ENCODE data around the gene ALDH1L2. TPM values are rescaled to one million over a fixed set of nuclear protein-coding genes. Genes with fewer than 3 reads are reported as not detected.
A peak's percentile ranks its signal among the peaks of the same experiment; 100 is the strongest.
"Not testable (repeated sequence)": the region's sequence is repeated elsewhere in the genome, so short reads cannot be mapped to it uniquely, and the experiment has no call there.

ALDH1L2 gene
- total RNA-seq, 1 experiment from 2014 or later, result 0.68 TPM

DNA sequence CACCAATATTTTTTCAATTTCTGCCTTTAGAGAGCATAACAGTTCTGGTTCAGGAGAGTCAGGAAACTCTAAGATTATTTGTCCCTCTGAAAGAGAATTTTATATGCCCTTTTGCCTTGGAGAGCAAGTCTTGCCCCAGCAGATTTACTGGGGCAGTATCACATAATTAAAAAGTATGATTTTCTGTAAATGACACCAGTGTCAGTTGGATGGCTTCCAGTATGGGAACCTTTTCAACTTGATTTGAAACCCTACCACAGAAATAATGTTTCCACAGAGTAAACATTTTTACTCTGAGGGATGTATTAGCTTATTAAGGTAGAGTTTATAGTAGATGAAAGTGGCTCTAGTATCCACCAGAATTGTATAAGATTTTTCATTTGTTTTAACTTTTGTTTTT, 82.8 kb downstream of the ALDH1L2 start:
- Histone ChIP-seq H3K27me3 (replicated peaks) (no peaks in the 10 kb centered on the region), H3K27ac (no peak overlapping the region), H3K4me3 (no peak overlapping the region), H3K36me3 (peaks cover 62% of the 10 kb centered on the region), H3K9me3 (replicated peaks) (no peaks in the 10 kb centered on the region), H3K4me1 (replicated peaks) (no peaks in the 10 kb centered on the region)
- DNase-seq (ENCODE audit: low read depth in 1 of 2, low spot score in 2 of 2), result no peak

DNA sequence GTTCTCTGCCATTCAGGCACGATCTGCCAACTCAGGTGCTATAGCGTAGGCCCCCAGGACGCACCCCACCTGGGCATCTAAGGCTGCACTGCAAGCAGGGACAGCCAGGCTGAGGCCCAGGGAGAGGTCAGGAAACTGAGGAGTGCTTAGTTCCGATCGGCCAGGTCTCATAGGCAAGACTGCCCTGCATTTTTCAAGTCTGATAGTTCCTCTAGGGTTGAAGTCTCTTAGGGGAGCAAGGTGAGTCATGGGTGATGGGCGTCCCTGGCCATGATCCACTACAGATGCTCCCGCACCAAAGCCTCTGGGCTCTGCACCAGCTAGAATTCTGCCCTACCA, 84.9 kb downstream of the ALDH1L2 start:
- H3K9me3 ChIP-seq (replicated peaks), result no peaks in the 10 kb centered on the region
- H3K36me3 ChIP-seq, result peaks cover 74% of the 10 kb centered on the region
- no peak for DNase-seq (ENCODE audit: low read depth in 1 of 2, low spot score in 2 of 2)
- H3K4me3 ChIP-seq, result no peak overlapping the region
- no peaks in the 10 kb centered on the region for H3K4me1 ChIP-seq (replicated peaks)
- no peak overlapping the region for H3K27ac ChIP-seq
- no peaks in the 10 kb centered on the region for H3K27me3 ChIP-seq (replicated peaks)

DNA sequence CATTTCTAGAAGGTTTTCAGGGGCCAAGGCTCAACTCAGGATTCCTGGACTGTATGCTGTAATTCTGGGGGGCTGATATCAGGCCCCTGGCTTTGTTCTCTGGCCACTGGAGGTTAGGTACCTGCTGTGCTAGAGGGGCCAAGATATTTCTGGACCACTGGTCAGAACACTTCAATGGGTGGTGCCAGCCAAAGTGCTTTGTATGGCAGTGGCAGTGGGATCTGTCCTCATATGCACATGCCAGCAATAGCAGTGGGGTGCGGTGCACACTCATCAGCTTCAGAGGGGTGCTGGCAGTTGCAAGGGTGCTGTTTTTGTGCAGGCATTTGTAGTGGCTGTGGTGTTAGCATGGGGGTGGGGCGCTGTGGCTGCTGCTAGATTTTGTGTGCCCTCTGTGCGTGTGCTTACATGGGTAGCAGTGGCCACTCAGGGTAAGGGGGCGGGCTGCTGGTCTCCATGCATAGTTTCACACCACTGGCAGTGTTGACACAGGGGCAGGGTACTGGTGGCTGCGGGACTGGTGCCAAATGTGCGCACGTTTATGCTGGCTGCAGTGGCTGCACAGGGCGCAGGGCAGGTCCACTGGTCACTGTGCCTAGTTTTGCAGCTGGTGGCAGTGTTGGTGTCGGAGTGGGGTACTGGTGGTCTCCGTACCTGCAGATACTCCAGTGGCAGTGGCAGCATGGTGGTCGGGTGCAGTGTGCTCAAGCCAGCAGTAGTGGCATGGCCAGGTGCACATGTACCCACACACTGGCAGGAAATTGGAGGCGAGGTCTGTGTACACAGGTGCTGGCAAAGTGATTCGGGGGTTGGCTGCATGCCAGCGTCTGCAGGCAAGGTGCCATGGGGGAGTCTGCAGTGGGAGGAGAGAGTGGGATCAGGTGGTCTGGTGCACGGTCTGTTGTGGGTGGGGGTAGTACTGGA, 85.6 kb downstream of the ALDH1L2 start:
- Histone ChIP-seq H3K27ac (no peak overlapping the region), H3K4me3 (no peak overlapping the region), H3K4me1 (replicated peaks) (no peaks in the 10 kb centered on the region), H3K27me3 (replicated peaks) (no peaks in the 10 kb centered on the region), H3K36me3 (peaks cover 78% of the 10 kb centered on the region), H3K9me3 (replicated peaks) (no peaks in the 10 kb centered on the region)
- DNase-seq (ENCODE audit: low read depth in 1 of 2, low spot score in 2 of 2), result no peak

DNA sequence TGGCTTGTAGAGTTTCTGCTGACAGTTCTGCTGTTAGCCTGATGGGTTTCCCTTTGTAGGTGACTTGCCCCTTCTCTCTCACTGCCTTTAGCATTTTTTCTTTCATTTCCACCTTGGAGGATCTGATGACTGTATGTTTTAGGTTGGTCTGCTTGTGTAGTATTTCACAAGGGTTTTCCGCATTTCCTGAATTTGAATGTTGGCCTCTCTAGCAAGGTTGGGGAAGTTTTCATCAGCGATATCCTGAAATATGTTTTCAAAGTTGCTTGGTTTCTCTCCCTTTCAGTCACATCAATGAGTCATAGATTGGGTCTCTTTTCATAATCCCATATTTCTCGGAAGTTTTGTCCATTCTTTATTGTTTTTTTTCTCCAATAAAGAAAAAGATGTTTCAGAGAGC, 86.7 kb downstream of the ALDH1L2 start:
- Histone ChIP-seq H3K4me3 (no peak overlapping the region), H3K27me3 (replicated peaks) (no peaks in the 10 kb centered on the region), H3K9me3 (replicated peaks) (no peaks in the 10 kb centered on the region), H3K4me1 (replicated peaks) (no peaks in the 10 kb centered on the region), H3K36me3 (peaks cover 67% of the 10 kb centered on the region), H3K27ac (no peak overlapping the region)
- no peak for DNase-seq (ENCODE audit: low read depth in 1 of 2, low spot score in 2 of 2)

DNA sequence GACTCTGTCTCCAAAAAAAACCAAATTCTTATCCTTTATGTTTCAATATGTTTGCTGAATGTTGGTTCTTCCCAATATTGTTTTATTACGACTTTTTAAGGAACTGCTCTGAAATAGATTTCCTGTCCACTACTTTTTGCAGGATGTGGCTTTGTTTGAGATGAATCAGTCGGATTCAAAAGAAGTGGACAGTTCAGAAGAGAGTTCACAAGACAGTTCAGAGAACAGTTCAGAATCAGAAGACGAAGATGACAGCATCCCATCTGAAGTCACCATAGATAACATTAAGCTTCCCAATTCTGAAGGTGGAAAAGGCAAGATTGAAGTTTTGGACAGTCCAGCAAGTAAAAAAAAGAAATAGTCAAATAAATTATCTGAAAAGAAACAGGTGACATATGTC, 89.9 kb downstream of the ALDH1L2 start:
- Histone ChIP-seq H3K27ac (no peak overlapping the region), H3K4me3 (no peak overlapping the region), H3K4me1 (replicated peaks) (no peaks in the 10 kb centered on the region), H3K27me3 (replicated peaks) (no peaks in the 10 kb centered on the region), H3K9me3 (replicated peaks) (no peaks in the 10 kb centered on the region), H3K36me3 (peaks cover 74% of the 10 kb centered on the region)
- DNase-seq (ENCODE audit: low read depth in 1 of 2, low spot score in 2 of 2), result no peak

DNA sequence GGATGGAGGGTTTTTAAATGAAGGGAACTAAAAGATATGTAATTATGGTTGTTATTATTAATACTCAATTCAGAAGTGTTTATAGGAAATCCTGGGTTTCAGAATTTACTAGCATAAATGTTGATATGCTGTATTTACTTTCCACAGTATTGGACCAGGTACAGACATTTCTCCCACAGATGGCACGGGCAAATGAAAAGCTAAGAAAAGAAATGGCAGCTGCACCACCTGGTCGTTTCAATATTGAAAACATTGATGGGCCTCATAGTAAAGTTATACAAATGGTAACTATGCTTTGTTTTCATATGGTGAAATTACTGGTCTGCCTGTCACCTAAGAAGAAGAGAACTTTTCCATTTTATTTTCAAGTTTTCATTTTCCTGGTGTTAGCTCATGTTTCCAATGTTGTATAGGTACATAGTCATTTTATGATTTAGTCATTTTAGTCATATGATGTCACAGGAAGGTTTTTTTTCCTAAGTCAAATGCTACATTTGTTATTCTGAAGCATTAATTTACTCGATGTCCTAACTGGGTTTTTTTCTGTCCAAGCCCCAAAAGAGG, 92.6 kb downstream of the ALDH1L2 start:
- no peaks in the 10 kb centered on the region for H3K9me3 ChIP-seq (replicated peaks)
- peaks cover 9% of the 10 kb centered on the region for H3K4me1 ChIP-seq (replicated peaks)

DNA sequence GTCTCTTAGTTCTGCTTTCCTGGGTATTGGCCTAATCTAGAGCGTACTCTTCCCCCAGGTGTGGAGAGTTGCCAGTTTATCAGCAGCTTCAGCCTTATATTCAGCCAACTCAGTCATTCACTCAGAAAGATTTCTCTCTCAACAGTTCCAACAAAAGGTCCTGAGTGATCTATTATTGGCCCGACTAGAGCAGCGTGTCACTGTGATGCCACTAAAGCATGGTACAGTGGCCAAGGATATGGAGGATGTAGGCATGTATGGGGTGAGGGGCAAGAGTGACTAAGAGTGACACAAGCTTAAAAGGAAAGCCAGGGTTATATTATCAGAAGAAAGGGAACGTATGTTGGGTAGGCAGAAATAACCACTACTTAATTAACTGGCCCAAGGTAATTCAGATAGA, 93.3 kb downstream of the ALDH1L2 start:
- H3K9me3 ChIP-seq (replicated peaks), result no peaks in the 10 kb centered on the region
- H3K27me3 ChIP-seq (replicated peaks), result no peaks in the 10 kb centered on the region
- H3K27ac ChIP-seq, result no peak overlapping the region
- H3K36me3 ChIP-seq, result peaks cover 59% of the 10 kb centered on the region
- peaks cover 9% of the 10 kb centered on the region for H3K4me1 ChIP-seq (replicated peaks)
- no peak overlapping the region for H3K4me3 ChIP-seq
- DNase-seq (ENCODE audit: low read depth in 1 of 2, low spot score in 2 of 2), result no peak

More for the DNA sequence above, 92.6 kb downstream of the ALDH1L2 start:
- H3K36me3 ChIP-seq, result peaks cover 61% of the 10 kb centered on the region
- H3K27ac ChIP-seq, result no peak overlapping the region
- DNase-seq (ENCODE audit: low read depth in 1 of 2, low spot score in 2 of 2), result no peak
- no peaks in the 10 kb centered on the region for H3K27me3 ChIP-seq (replicated peaks)
- H3K4me3 ChIP-seq, result no peak overlapping the region

DNA sequence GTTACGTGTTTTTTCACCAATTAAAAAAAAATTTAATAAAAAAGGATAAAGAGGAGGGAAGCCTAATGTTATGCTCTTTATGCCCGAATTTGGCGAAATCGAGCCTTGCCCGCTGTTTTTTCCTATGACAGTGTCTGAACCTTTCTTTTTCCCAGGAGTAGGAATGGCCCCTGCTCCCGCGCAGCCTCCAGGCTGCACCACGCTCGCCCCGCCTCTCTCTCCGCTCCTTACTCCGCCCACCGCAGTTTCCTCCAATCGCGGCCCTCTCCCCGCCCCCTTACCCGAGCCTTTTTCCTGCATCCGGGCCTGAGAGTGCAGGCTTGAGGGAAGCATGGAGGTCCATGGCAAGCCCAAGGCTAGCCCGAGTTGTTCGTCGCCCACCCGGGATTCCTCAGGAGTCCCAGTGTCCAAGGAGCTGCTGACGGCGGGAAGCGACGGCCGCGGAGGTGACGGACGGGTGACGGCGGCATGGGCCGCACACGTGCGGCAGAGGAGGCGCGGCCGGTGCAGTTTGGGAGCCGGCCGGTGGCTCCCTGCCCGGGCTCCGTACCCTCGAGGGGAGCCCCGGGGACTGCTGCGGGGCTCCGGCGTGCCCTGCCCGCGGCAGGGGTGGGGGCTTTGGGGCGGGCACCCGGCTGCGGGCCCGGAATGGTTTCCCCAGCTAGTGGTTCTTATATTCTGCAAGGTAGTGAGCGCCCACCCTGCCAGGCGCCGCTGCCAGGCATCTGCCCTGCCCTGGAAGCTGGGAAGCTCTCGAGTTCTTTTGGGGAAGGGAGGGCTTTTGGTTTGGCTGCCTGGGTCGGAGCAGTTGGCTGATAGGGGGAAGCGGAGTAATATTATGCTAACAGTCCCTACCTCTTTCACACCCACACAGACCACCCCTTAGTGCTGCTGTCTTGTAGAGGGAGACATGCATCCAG, 98.0 kb downstream of the ALDH1L2 start, which contains the start of gene NOPCHAP1:
Gene NOPCHAP1 (plus strand): TSS at position 295 of the 920 bp plus-strand sequence. CDS start 37 bp downstream, at position 332.
- peak within 1 kb of the TSS; percentile 35 for H3K27ac ChIP-seq
- no peaks in the 10 kb centered on the region for H3K27me3 ChIP-seq (replicated peaks)

DNA sequence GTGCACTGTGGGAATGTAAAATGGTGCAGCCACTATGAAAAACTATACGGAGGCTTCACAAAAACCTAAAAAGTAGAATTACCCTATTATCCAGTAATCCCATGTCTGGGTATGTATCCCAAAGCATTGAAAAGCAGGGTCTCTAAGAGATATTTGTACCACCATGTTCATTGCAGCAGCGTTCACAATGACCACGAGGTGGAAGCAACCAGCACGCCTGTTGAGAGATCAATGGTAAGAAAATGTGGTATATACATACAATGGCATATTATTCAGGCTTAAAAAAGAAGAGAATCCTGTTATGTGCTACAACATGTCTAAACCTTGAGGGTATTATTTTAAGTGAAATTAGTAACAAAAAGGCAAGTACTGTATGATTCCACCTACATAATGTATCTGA, 99.1 kb downstream of the ALDH1L2 start:
- Histone ChIP-seq H3K4me1 (replicated peaks) (peaks cover 14% of the 10 kb centered on the region), H3K9me3 (replicated peaks) (no peaks in the 10 kb centered on the region), H3K27ac (no peak overlapping the region), H3K4me3 (no peak overlapping the region), H3K27me3 (replicated peaks) (no peaks in the 10 kb centered on the region), H3K36me3 (peaks cover 22% of the 10 kb centered on the region)
- no peak for DNase-seq (ENCODE audit: low read depth in 1 of 2, low spot score in 2 of 2)

More for the DNA sequence above, 98.0 kb downstream of the ALDH1L2 start, which contains the start of gene NOPCHAP1:
- peak within 1 kb of the TSS; percentile 81 for H3K4me3 ChIP-seq
- peaks cover 30% of the 10 kb centered on the region for H3K36me3 ChIP-seq
- DNase-seq (ENCODE audit: low read depth in 1 of 2, low spot score in 2 of 2), result peak; percentile 87 to 92
- peaks cover 14% of the 10 kb centered on the region for H3K4me1 ChIP-seq (replicated peaks)
- H3K9me3 ChIP-seq (replicated peaks), result no peaks in the 10 kb centered on the region

DNA sequence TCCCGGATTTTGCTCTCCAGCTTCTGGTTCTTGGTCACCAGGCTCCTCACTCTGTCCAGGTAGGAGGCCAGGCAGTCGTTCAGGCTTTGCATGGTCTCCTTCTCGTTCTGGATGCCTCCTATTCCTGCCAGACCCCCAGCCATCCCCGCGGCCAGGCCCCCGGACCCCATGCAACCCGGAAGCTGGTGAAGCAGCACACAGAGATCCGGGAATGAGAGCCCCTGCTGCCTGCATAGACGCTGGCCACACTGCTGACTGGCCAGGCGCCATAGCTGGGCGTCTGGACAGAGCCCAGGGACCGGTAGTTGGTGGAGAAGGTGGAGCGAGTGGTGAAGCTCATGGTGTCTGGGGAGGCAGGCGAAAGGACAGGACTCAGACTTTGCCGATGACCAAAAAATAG, 106.6 kb downstream of the ALDH1L2 start:
- H3K36me3 ChIP-seq; H3K4me3 ChIP-seq; DNase-seq (ENCODE audit: low read depth in 1 of 2, low spot score in 2 of 2); H3K27ac ChIP-seq; H3K4me1 ChIP-seq (replicated peaks); H3K27me3 ChIP-seq (replicated peaks); H3K9me3 ChIP-seq (replicated peaks): not testable (repeated sequence)

DNA sequence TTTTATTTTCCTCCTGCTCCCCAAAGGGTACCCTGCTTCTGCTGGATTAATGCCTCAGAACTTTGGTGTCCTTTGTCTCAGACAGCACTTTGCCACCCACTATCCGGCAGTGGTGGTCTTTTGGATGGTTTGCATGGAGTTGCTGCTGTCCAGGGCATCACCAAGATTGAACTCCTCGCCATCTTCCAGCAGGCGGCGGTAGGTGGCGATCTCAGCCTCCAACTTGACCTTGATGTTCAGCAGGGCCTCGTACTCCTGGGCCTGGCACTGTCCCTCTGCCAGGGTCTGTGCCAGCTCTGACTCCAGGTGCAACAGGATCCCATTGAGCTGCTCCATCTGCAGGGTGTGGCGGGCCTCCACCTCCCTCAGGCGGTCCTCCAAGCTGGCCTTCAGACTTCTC, 107.6 kb downstream of the ALDH1L2 start:
- no peaks in the 10 kb centered on the region; the same call in 1 of the 2 replicates for H3K27me3 ChIP-seq (replicated peaks)
- no peak overlapping the region for H3K4me3 ChIP-seq
- no peak overlapping the region for H3K27ac ChIP-seq
- H3K4me1 ChIP-seq (replicated peaks), result no peaks in the 10 kb centered on the region
- no peaks in the 10 kb centered on the region for H3K36me3 ChIP-seq
- no peak for DNase-seq (ENCODE audit: low read depth in 1 of 2, low spot score in 2 of 2)
- H3K9me3 ChIP-seq (replicated peaks), result no peaks in the 10 kb centered on the region

DNA sequence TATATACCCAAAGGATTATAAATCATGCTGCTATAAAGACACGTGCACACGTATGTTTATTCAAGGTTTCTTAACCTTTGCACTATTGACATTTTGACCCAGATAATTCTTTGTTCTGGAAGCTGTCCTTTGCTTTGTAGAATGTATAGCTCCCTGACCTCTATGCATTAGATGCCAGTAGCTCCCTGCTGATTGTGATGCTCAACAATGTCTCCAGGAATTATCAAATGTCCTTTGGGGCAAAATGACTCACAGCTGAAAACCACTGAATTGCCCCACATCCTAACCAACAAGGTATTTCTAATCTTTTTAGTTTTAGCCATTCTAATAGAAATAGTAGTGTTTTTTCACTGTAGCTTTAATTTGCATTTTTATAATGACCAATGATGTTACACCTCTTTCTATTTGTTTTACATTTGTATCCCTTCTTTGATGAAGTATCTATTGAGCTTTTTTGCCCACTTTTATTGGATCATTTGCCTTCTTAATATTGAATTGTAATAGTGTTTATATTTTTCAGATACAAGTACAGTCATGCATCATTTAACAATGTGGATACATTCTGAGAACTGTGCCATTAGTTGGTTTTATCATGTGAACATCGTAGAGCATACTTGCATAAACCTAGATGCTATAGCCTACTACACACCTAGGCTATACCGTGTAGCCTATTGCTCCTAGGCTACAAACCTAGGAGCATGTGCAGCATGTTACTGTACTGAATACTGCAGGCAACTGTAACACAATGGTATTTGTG, 108.5 kb downstream of the ALDH1L2 start:
- no peaks in the 10 kb centered on the region for H3K4me1 ChIP-seq (replicated peaks)
- H3K36me3 ChIP-seq, result no peaks in the 10 kb centered on the region
- H3K9me3 ChIP-seq (replicated peaks), result no peaks in the 10 kb centered on the region
- H3K27ac ChIP-seq, result no peak overlapping the region
- DNase-seq (ENCODE audit: low read depth in 1 of 2, low spot score in 2 of 2), result no peak
- H3K27me3 ChIP-seq (replicated peaks), result no peaks in the 10 kb centered on the region; the same call in 1 of the 2 replicates
- H3K4me3 ChIP-seq, result no peak overlapping the region

Measured in SJSA1 (cell line).